HG03432 (cell line): ENCODE results near the gene TESMIN.

Experiments used
- ATAC-seq: cut with Tn5 transposase; IDR thresholded peaks from one replicate; pipeline ENCODE4 v1.9.1; 2021; ENCODE audit warnings: mild to moderate bottlenecking, moderate library complexity; ENCODE audit not compliant: unreplicated experiment

Gene TESMIN

GRCh38 chr11:68762481-68762880, 11.2 kb upstream of the TESMIN start:
- no peak for ATAC-seq

DNA sequence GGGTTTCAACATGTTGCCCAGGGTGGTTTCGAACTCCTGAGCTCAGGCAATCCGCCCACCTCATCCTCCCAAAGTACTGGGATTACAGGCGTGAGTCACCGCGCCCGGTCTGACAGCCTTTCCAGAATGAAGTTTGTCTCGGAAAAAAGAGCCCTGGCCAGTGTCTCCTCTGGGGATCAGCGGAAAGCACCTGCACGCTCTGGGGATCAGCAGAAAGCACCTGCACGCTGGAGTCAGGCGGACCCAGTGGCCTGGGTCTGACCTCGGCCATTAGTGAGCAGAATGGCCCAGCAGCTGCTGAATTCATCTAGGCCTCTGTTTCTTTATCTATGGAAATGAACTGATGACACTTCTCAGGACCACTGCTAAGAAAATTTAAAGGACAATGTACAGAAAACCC, 10.5 kb upstream of the TESMIN start:
- no peak for ATAC-seq

- ATAC-seq, result no peak
These were observed 8.7 kb upstream of the TESMIN start for GRCh38 chr11:68759991-68760390.

GRCh38 chr11:68757711-68758110, 6.4 kb upstream of the TESMIN start:
- ATAC-seq, result no peak

GRCh38 chr11:68756171-68756766, 4.9 kb upstream of the TESMIN start:
- ATAC-seq, result no peak

DNA sequence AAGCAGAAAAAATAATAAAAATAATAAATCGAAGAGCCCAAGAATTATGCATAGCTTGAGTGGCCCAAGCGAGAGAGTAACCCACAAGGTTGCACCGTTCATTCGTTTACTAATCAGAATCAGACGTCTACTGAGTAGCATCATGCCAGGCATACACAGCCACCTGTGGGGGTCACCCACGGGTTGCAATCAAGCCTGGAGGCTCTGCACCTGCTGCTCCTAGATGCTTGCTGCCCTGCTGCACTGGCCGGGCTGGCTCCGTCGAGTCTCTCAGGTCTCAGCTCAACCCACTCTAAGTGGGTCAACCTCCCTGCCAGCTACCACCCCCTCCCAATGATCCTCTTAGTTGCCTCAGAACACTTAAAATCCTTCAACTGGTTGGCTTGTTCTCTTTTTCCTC, 2.0 kb upstream of the TESMIN start:
- no peak for ATAC-seq

- no peak for ATAC-seq
These were observed 355 bp downstream of the TESMIN start for GRCh38 chr11:68751004-68751325.

- no peak for ATAC-seq
These were observed 921 bp downstream of the TESMIN start for GRCh38 chr11:68750195-68751003.

- ATAC-seq, result no peak
These were observed 1.8 kb downstream of the TESMIN start for GRCh38 chr11:68749229-68750123.

DNA sequence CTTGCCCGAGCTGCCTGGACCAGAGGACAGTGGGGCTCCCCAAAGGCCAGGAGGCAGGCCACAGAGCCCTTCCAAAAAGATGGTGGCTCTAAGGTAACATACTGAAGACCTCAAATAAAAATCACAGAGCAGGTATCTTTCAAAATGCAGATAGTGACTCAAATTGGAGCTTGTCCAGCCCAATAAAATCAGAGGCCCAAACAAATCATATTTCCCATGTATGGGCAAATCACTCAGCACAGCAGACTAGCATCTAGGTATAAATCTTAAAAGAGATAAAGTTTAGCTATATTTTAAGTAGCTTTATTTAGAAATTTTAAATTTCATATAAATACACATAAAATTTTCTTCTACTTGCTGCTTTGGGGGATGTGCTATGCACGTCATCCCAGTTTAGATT, 3.3 kb downstream of the TESMIN start:
- ATAC-seq, result no peak

- ATAC-seq, result no peak
These were observed 7.8 kb downstream of the TESMIN start for GRCh38 chr11:68743539-68743938.

- ATAC-seq, result no peak
These were observed 9.9 kb downstream of the TESMIN start for GRCh38 chr11:68741463-68741862.

GRCh38 chr11:68735646-68736045, 15.7 kb downstream of the TESMIN start:
- ATAC-seq, result no peak

- no peak for ATAC-seq
These were observed 16.2 kb downstream of the TESMIN start for GRCh38 chr11:68735125-68735524.

DNA sequence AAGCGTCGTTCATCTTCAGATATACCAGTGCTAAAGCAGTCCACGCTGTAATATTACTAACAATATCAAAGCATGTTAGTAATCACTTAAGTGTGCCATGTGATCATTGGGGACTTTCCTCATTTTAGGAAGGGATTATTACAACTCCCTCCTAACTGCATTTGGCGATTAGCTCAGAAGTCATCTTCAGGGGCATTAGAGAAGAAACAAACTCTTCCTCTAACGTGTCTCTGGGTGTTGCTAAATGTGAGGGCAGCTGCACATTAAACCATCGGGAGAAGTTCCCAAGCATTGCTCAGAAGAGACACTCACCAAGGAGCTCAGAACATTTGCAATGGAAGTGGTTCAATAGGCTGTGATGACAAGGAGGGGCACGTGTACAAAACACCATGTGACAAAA, 17.2 kb downstream of the TESMIN start:
- no peak for ATAC-seq

GRCh38 chr11:68727783-68728182, 23.5 kb downstream of the TESMIN start:
- ATAC-seq, result no peak

DNA sequence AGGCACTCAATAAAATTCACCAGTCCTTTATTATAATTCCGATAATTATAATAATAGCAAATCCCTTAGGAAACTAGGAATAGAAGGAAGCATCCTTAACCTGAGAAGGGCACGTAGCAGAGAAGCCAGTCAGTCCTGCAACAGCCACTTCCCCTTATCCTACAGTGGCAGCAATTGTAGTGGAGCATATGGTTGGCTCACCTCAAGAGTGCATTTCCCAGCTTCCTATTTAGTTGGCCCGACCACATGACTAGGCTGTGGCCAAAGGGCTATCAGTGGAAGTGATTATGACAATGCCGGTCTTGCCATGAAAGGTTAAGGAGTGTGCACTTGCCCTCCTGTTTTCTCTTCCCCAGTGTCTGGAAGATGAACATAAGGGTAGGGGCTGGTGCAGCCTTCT, 27.0 kb downstream of the TESMIN start:
- no peak for ATAC-seq

DNA sequence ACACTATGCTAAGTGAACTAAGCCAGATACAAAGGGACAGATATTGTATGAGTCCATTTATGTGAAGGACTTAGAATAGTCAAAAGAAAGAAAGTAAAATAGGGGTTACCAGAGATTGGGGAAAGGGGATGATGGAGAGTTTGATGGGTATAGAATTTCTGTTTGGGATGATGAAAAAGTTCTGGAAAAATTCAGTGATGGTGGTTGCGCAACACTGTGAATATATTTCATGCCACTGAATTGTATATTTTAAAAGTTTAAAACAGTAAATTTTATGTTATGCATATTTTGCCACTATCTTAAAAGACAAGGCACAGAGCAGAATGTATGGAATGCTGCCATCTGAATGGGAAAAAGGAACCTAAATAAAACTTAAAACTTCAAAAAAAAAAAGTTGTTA, 29.2 kb downstream of the TESMIN start:
- ATAC-seq, result no peak

- no peak for ATAC-seq
These were observed 30.2 kb downstream of the TESMIN start for GRCh38 chr11:68721075-68721474.

DNA sequence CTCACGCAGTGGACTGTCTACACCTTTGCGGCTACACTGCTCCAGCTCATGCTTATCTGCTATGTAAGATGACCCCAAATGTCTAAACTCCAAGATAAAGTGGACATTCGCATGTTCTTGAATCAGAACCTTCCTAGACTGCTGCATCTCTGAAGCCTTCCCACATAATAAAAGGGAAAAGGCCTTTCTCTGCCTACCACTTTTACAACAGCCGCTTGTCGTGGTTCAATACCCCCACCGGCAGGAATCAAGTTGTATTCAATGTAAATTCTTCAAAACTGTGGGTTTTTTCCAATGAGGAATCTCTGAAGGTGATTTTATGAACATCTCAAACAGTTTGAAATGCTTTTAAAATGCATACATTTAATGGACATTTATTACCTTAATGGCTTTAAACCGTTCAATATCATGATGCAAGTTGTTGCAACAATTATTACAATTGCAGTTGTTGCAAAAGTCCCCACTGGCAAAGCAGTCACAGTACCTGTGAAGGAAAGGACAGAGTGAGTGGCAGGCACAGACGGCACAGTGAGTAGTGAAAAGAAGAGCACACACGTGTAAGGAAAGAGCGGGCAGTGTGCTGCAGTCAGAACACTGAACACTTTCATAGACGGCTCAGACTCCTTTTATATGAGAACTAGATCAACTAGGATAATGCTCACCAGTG, 35.7 kb downstream of the TESMIN start:
- ATAC-seq, result no peak
